Amniotic stem cell (primary cell): ENCODE measurements around the gene CEBPA.
A peak's percentile ranks its signal among the peaks of the same experiment; 100 is the strongest.

ENCODE experiments used
- DNase-seq: peaks from one replicate; lab custom pipeline; 2025; lab: John Stamatoyannopoulos, UW

Gene CEBPA

DNA sequence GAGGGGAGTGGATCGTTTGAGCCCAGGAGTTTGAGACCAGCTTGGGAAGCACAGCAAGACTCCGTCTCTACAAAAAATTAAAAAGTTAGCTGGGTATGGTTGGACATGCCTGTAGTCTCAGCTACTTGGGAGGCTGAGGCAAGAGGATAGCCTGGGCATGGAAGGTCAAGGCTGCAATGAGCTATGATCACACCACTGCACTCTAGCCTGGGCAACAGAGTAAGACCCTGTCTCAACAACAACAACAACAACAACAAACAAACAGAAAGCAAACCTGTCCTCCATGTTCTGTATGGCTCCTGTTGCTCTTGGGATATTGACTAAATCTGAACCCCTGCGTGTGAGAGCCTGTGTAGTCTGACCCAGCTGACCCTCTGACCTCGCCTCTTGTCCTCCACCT lies 14.9 kb downstream of the CEBPA start:
- no peak for DNase-seq

DNA sequence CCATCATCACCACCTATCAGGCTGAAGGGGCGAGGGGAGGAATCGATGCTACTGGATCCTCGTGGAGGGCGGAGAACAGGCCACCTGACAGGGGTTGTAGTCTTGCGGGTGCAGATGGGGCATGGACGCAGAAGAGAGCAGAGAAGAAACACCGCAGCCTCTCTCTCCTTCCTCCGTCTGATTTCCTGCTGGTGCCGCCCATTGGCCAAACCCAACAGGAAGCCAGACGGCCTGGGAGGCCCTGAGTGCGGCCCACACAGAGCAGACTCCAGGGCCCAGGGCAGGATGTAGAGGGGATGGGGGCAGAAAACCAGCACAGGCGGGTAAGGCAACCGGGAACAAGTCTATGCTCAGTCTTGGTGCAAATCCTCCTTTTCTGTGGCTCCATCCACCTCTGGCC lies 15.4 kb downstream of the CEBPA start:
- no peak for DNase-seq

DNA sequence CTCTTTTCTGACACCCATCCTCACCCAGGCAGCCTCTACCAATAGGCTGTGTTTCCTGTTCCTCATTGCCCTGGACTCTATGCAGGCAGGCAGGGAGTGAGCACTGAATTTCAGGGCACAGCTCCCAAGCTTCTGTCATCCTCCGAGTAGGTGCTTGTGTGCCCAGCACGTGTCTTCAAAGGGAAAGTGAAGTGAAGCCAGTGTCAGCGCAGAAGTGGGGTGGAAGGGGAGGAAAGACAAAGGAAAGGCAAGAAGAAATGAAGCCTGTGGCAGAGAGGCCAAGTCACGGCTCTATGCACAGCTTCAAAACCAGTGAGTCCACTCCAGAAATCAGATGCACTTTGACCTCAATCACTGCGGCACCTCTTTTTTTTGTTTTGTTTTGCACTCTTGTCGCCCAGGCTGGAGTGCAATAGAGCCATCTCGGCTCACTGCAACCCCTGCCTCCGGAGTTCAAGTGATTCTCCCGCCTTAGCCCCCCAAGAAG lies 16.9 kb downstream of the CEBPA start:
- no peak for DNase-seq

DNA sequence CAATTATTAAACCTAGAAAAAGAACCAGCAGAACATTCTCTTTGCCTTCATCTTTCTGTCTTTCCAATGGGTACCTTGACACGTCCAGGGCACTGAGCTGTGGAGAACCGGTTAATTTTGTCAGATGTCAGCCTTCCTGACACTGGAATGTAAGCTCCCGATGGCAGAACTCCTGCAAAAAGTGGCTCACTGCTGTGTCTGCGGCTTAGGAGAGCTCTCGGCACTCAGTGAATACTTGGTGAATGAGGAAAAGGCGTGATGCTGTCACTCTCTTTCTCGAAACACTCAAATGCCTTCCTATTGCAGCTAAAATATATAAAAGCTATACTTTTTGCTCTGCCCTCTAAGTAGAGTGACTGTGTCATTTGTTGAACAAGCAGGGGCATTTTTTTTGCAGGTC lies 17.6 kb downstream of the CEBPA start:
- no peak for DNase-seq

DNA sequence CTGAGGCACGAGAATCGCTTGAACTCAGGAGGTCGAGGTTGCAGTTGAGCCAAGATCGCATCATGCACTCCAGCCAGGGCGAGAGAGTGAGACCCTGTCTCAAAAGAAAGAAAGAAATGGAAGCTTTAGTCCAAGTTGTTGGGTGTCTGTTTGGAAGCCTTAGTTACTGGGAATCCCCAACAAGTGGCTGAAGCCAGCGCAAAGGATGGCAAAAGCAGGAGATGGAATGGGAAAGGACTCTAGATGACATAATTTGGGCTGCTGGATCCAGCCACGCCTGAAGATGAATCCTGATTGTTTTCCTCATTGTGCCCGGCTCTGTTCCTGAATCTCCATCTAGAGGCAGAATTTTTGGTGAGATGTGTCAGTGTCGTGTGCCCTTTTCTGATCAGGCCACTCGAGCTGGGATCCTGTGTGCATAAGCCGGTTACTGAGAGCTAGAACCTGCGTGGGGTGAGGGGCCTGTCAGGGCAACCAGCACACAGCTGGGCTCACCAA lies 18.1 kb downstream of the CEBPA start:
- DNase-seq = no peak

DNA sequence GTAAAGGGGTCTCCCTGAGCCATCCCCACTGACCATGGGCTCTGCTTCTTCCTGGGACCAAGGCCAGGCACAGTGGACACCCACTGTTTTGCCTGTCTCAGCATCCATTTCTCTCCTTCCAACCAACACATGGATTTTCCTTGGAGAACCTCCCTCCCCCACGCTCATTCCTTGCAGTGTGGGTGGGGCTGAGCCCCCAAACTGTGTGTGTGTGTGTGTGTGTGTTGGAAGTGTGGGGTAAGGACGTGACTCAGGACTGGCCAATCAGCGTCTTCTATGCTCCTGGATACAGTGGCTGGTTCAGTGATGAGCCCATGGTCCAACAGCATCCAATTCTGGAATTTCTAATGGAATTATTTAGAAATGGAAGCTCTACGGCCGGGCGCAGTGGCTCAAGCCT lies 18.7 kb downstream of the CEBPA start:
- no peak for DNase-seq

DNA sequence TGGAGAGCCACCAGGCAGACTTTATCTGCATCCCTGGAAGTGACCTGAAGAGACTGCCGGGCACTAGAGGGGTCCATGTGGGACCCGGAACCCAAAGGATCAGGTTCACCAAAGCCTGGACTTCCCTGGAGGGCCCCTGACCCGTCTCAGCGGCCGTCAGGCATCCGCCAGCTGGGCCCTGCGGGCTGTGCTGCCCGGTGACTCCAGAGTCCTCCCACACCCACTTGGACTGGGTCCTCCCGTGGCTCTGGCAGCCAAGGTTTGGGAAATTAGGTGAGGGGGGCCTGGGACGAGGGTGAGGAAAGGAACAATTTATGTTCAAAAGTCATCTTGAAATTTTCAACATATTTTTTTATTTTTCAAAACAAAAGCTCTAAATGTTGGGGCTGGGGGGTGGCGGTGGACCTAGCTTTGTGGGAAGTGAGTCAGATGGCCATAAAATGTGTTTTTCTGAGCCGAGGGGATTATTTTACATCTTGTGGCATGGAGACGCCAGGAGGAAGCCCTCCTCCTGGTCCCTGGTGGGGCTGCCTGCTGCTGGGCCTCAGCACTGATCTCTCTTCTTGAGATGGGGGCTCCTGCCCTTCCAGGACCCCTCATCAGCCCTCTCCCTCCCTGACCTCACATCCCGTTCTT lies 20.2 kb downstream of the CEBPA start:
- no peak for DNase-seq

DNA sequence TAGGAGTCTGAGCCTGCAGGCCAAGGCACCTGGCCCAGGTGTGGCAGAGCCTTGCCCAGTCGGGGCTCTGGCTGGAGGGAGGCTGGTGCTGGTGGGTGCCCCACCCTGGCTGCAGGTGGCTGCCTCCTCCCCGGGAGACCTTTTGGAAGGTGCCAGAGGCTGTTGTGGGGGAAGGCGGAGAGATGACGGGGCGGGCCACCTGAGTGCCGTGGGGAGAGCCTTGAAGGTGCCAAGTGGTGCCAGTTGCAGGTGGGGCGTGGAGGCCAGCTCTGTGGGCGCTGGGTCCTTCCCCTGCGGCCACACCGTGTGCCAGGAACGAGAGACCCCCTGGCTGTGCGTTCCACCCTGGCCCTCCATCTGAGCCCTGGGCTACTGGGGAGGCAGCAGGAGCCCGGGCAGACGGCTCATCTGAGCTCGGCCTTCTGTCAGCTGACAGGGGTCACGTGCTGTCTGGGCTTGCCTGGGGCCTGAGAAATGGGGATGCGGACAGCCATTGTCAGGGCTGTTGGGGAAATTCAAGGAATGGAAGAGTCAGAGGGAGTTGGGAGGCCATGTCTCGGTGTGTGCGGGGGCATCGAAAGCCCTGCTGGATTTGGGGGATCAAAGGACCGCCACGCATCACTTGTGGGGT lies 20.9 kb downstream of the CEBPA start:
- DNase-seq = no peak

DNA sequence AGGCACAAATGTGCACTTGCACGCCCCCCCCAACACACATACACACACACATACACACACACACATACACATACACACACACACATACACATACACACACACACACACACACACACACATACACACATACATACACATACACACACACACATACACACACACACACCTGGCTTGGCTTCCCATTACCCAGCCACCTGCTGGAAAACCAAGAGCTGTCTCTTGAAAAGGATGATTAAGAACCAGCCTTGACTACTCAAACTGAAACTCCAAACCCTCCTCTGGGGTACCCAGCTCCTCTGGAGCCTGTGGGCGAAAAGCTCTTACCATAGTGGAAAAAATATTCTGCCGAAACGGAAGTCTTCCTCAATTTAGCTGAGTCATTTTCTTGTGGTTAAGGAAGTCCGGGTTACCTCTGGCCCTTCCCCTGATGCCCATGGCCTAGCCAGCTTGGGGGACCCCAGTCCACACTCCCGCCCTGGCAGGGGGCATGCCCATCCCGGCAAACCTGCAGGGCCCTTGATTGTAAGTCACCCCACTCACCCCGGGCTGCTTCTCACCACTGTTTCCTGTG lies 21.9 kb downstream of the CEBPA start:
- no peak for DNase-seq

DNA sequence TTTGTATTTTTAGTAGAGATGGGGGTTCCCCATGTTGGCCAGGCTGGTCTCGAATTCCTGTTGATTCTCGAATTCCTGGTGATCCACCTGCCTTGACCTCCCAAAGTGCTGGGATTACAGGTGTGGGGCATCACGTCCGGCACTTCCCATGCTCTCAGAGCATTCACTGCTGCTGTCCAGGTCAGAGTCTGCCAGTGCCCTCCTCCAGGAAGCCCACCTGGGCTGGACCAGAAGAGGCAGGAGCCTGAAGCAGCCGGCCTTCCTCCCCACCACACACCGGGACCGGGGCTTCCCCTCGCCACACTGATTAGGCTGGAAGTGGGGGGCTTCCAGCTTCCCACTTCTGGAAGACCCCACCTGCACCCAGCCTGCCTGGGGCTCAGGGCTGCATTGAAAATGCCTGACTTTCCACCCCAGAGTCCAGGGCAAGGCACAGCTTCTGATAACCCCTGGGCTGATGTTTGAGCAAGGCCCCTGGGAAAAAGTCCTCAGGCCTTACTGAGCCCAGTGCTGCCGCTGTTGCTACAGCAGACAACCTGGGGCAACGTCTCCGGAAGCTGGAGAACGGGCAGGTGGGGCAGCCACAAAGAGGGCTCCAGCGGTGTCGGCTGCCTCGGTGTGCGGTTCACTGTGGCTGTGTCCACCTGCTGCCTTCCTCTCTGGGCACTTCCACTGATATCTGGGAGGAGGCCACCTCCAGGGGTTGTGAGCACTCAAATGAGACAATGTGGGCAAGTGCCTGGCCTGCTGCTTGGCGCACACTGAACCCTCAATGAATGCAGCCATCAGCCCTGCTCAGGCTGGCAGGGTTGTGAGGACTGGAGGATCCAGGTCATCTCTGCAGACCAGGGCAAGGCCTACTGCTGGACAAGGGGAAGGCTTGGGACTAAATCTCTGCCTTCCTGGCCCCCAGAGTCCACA lies 22.6 kb downstream of the CEBPA start:
- no peak for DNase-seq

DNA sequence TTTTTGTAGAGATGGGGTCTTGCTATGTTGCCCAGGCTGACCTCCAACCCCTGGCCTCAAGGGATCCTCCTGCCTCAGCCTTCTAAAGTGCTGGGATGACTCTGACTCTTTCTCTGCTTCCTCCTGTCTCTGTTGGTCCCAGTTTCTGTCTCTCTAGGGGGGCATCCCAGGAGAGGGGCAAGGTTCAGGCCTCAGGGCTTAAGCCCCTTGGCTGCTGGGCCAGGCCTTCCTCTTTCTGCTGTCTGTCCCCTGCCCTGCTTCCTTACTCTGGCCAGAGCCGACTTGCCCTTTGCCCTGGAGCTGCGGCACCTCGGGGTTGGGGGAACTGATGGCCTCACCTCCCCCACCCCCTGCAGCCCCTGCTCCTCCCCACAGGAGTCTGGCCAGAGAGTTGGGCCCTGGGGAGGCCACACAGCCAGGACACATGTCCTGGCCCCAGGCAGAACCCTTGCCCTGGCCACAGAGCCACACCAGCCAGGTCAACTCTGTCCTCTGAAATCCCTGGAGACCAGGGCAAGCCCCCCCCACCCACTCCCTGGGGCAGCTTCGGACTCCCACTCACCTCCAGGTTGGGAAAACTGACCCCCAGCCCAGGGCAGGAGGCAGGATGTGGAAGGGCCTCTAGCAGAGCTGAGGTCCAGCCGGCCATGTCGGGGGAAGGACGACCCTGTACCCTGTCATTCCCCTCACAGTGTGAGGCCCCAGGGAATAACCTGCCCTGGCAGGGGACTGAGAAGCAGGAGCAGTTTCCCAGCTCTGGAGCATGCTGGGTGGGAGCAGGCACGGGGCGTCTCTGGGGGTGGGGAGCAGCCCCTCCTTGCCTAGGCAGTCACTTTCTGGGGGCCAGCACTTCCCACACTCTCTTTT lies 23.7 kb downstream of the CEBPA start:
- no peak for DNase-seq

DNA sequence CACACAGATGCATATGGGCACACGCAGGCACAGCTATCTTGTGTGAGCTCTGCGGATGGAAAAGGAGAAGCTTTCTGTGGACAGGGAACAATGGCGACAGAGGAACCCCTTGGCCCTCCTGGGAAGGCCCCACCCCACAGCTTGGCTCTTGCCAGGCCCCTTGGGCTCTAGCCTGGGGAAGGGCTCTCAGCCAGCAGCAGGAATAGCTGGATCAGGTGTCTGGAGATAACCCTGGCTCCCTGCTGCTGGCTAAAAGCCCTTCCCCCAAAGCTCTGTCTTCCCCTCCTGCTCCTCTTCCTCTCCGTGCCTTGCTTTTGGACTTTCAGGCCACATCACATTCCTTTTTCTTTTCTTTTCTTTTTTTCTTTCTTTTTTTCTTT lies 24.3 kb downstream of the CEBPA start:
- DNase-seq = no peak

DNA sequence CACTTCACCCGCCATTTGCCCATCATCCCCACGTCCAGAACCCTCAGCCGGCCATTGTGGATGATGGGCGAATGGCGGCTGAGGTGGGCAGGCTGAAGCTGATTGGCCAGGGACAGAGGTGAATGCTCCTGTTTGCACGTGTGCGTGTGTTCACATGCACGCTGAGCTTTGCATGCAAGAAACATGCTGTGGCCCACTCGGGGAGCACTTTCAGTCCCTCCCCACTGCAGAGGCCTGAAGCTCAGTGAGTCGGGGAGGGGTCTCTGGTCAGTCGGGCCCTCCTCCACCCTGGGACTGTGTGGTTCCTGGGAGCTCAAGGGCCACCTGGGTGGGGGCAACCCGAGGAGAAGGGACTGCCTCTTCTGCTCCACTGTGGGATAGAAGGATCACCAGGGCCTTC lies 24.9 kb downstream of the CEBPA start:
- no peak for DNase-seq

DNA sequence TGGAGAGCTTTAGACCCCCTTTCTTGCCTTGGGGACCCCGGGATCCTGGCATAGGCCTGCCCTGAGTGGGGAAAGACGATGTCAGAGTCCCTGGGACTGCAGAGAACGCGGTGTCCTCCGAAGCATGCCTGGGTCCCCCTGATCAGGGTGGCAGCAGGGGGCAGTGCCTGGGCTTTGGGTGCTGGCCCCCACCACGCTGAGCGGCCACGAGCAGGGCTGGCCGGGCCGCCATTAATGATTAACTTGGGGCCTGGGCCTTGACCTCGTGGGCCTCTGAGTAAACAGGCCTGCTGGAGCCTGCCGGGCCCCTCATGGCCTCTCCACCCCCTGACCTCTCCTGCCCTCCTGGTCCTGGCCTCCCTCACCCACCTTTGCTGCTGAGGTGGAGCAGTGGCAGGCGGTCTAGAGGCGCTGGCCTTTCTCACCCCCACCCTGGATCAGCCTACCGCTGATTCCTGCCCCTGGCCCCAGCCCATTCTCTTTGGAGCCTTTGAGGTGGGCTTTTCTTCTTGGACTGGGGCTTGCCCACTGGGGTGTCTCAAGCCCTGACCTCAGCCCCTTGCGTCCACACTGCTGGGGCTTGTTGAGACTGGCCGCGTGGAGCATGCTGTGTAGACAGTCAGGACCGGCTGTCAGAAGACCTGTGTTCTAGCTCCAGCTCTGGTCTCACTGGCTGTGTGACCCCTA lies 26.3 kb downstream of the CEBPA start:
- no peak for DNase-seq

DNA sequence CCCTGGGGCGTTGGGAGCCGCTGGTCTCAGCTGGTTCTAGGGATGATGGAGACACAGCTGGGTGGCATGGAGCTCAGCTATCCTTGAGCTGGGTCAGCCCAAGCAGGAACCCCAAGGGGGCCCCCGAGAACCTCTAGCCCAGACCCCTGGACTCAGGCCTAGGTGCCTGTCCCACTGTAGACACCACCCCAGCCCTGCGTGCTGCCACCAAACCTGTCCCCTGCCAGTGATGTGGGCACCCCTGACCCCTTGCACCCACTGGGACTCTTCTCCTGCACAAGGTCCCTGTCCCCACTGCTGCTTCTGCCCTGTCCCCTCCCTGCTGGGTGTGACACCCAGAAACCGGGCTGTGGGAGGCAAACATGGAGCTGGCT lies 26.8 kb downstream of the CEBPA start:
- no peak for DNase-seq

DNA sequence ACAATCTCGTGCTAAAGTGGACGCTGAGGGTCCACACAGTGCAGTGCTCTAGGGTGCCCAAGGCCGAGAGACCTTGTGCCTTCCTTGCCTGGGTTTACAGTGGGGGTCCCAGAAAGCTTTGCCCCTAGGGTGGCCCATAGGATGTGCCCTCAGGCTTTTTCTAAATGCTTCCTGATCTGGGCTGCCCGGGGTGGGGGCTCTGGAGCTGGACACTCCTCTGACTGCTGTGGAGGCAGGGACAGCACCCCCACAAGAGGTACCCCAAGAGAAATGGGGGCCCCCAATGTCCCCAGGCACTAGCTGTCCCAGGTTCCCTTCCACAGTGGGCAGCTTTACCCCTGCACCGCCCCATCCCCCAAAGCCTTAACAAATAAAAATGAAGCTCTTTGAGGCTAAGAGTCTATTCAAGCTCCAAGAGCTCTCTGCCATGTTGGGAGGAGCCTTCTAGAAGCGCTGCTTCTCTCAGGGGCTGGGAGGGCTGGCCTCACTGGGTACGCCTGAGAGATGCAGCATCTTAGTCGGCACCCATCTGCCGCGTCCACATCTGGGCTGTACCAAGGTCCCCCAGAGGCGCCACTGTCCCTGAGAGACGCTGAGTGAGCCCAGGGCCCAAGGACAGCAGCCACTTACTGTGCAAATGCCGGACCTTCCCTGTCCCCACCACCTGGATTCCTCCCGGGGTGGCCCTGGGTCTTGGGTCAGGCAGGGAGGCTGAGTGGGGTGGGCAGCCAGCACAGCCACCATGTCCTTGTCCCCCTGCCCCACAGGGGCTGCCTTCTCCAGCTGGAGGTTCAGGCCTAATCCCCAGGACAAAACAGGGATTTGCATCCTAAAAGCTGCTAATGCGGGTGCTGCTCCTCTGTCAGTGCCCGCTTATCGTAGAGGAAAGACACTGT lies 27.4 kb downstream of the CEBPA start:
- DNase-seq = no peak

DNA sequence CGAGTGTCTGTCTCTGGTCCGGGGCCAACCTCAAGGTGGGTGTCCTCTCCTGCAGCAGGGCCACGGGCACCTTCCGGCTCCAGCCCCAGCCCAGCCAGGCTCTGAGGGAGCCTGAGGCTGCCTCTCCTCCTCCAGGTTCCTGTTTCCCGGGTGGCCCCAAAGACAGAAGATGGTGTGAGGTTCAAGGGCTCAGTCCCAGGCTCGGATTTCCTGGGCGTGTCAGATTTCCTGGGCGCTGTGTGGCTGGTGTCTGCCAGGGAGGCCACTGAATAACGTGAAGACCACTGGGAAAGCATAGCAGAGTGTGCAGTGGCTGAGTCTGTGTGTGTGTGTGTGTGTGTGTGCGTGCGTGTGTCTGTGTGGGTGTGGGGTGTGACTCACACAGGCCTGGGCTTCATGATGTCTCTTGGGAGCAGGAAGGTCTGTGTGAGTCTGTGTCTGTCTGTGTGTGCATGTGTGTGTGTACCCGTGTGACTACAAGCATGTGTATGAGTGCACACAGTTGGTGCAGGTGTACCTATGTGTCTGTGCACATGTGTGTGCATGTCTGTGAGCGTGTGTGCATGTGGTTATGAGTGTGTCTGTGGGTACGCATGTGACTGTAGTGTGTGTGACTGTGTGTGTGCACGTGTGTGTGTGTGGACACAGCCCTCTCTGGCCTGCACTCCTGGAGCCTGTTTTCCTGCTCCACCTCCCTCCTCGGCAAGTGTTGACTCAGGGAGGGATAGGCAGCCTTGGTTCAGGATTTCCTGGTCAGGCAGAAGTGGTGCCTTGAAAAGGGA lies 28.3 kb downstream of the CEBPA start:
- peak; percentile 58 for DNase-seq

DNA sequence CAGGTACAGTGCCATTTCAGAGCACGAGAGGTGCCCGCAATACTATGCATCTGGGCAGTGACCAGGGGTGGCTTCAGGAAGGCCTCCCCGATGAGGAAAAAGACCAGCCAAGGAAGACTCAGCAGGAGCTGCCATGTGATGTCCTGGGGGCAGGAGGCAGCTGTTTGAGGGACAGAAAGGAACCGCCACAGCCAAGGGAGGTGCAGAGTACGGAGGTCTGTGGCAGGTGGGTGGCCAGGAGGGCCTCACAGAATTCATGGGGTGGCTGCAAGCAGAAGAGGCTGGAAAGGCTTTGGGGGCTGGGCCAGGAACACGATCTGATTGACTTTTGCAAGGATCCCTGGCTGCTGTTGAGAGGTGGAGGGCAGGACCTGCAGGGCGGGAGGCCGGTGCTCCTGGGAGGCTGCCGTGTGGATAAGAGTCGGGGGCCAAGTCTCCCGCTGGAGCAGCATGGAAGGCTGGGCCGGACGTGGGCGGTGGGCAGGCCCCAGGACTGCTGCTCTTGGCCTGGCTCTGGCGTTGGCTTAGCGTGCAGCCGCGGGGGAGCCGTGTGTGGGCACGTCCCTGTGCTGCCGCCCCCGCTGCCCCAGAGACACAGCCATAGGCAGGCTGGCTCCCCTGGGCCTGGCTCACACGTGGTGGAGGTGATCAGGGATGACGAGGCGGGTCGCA lies 29.1 kb downstream of the CEBPA start:
- DNase-seq = no peak
